ENCODE data around the gene IRAK2.

The IRAK2 gene

GRCh38 chr3:10280571-10280970, 115.9 kb downstream of the IRAK2 start:
- no peak for DNase-seq (ENCODE audit: low read depth in 2 of 2)

GRCh38 chr3:10281951-10282350, 117.2 kb downstream of the IRAK2 start:
- DNase-seq (ENCODE audit: low read depth in 2 of 2) = no peak

GRCh38 chr3:10283638-10284037, 118.9 kb downstream of the IRAK2 start:
- no peak for DNase-seq (ENCODE audit: low read depth in 2 of 2)

GRCh38 chr3:10284496-10284895, 119.8 kb downstream of the IRAK2 start:
- no peak for DNase-seq (ENCODE audit: low read depth in 2 of 2)

GRCh38 chr3:10285272-10286132, 120.8 kb downstream of the IRAK2 start:
- DNase-seq (ENCODE audit: low read depth in 2 of 2) = no peak

- no peak for DNase-seq (ENCODE audit: low read depth in 2 of 2)
Measured at GRCh38 chr3:10286133-10286524, 121.4 kb downstream of the IRAK2 start.

- DNase-seq (ENCODE audit: low read depth in 2 of 2) = no peak
Measured at GRCh38 chr3:10286596-10287295, 122.0 kb downstream of the IRAK2 start.

- no peak for DNase-seq (ENCODE audit: low read depth in 2 of 2)
Measured at GRCh38 chr3:10287936-10288574, 123.3 kb downstream of the IRAK2 start.

- no peak for DNase-seq (ENCODE audit: low read depth in 2 of 2)
Measured at GRCh38 chr3:10288575-10288960, 123.8 kb downstream of the IRAK2 start.

- no peak for DNase-seq (ENCODE audit: low read depth in 2 of 2)
Measured at GRCh38 chr3:10289077-10289476, 124.4 kb downstream of the IRAK2 start.

- no peak for DNase-seq (ENCODE audit: low read depth in 2 of 2)
Measured at GRCh38 chr3:10289787-10290355, 125.2 kb downstream of the IRAK2 start.

- DNase-seq (ENCODE audit: low read depth in 2 of 2) = no peak
Measured at GRCh38 chr3:10290481-10291176, 125.9 kb downstream of the IRAK2 start.

- DNase-seq (ENCODE audit: low read depth in 2 of 2) = no peak
Measured at GRCh38 chr3:10291641-10292040, 126.9 kb downstream of the IRAK2 start.

GRCh38 chr3:10292505-10293419, 128.0 kb downstream of the IRAK2 start, which contains the start of gene GHRL:
Gene GHRL (minus strand): TSS chr3:10292947. CDS start chr3:10290180, 2,767 bp downstream.
- no peak for DNase-seq (ENCODE audit: low read depth in 2 of 2)

Measured in stimulated activated CD8-positive, alpha-beta memory T cell treated with anti-CD3 and anti-CD28 coated beads, Interleukin-7, amount 100 ng/mL, for 1 hour (primary cell).